Left forelimb (tissue), 1 donor: ENCODE data around the gene ERFL.

Source experiments
- DNase-seq: peaks from one replicate; pipeline ENCODE4 v3.0.0-alpha.2; 2018; ENCODE audit warnings: low spot score

Gene ERFL

DNA sequence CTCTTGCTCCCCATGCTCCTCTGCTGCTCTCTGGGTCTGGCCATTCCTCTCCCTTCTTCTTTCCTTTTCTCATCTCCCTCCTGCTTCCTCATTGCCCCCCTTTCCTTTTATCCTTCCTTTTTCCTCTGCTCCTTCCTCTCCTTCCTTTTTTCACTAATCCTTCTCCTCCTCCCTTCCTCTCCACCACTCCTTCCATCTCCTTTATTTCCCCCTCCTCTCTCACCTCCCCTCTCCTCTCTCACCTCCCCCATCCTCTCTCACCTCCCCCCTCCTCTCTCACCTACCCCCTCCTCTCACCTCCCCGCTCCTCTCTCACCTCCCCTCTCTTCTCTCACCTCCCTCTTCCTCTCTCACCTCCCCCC is 31.7 kb downstream of the ERFL start:
- DNase-seq = no peak

DNA sequence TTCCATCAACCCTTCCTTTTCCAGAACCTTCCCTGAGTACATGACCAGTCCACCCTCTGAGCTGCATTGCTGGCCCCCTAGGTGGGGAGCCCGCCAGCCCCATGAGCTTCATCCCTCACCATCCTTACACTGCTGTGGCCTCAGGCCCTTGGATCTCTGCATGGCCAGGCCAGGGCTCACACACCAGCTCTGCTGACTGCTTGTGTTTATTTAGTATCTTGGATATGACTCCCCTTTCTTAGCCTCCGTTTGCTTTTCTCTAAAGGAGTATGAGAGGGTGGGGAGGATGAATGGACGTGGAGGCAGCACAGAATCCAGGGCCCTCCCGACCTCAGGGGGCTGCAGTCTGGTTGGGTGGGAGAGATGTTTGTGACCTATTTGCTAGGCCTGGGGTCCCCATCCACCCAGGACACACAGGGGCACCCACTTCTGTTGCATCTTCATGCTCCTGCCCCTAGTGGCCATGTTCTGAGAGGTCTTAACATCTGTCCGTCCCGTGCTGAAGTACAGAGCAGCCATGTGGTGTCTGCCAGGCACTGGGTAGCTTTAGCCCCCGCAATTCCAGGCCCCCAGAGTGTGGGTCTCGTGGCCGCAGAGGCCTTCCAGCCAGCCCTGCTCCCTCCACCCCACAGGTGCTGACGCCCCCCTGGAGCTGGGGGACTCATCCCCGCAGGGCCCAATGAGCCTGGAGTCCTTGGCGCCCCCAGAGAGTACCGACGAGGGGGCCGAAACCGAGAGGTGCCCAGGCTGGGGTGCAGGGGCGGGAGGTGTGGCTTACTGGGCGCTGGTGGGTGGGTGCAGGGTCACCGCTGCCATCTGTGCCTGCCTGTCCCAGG is 32.3 kb downstream of the ERFL start:
- DNase-seq = no peak

DNA sequence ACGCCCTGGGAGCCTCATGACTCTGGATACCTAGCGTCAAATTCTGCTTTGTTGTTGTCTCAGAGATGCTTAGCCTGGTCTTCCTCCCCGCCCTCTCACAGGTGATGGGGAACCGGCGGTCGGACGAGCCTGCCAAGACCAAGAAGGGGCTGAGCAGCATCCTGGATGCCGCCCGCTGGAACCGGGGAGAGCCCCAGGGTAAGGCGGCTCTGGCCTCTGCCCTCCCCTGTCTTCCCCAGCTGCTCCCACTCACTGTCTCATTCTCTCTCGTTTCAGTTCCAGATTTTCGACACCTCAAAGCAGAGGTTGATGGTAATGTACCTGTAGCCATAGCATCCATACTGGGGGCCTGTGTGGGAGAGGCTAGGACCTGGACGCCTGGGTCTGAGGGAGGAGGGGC is 33.9 kb downstream of the ERFL start:
- no peak for DNase-seq

DNA sequence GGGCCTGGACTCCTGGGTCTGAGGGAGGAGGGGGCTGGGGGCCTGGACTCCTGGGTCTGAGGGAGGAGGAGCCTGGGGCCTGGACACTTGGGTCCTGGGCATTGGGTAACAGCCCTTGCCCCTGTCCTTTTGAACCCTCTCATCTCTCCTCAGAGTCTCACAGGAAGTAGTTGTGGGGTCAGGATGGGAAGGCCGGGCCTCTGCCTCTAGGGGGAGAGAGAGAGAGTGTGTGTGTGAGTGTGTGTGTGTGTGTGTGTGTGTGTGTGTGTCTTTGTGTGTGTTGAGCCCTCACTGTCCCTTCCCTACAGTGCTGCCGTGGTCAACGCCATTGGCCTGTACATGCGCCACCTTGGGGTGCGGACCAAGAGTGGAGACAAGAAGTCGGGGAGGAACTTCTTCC is 34.4 kb downstream of the ERFL start:
- DNase-seq = no peak

DNA sequence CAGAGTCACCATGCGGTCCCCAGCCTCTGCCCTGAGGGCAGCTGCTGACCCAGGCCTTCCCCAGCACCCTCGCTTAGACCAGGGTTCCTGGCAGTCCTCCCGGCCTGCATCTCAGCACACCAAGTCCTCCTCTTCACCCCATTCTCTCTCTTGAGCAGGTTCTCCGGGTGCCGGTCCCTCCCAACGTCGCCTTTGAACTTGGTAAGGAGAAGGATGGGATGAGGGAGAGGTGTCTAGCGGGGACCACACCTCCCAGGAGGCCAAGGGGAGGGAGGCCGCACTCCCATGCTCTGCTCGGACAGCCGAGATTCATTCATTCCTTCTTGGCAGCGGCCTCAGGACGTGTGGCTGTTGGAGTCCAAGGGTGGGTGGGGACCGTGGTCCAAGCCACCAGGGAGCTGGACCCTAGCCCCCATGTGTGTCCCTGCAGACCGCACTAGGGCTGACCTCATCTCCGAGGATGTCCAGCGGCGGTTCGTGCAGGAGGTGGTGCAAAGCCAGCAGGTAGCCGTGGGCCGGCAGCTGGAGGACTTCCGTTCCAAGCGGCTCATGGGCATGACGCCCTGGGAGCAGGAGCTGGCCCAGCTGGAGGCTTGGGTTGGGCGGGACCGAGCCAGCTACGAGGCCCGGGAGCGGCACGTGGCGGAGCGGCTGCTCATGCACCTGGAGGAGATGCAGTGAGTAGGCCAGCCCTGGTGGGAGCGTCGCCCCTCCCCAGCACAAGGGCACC is 35.9 kb downstream of the ERFL start:
- no peak for DNase-seq

DNA sequence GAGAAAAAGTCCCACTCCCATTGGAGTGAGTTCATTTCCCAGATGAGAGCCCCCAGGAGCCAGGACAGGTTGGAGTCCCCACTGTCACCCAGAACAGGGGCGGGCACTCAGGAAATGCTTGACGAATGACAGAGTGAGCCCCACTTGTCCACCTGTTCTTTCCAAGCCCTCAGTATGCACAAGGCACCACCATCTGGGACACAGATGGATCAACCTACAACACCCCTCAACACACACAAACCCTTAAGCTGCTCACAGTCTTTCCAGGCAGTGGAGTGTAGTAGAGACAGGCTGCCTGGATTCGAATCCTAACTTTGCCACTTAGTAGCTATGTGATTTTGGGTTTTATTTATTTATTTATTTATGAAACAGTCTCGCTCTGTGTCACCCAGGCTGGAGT is 37.3 kb downstream of the ERFL start:
- DNase-seq = no peak

DNA sequence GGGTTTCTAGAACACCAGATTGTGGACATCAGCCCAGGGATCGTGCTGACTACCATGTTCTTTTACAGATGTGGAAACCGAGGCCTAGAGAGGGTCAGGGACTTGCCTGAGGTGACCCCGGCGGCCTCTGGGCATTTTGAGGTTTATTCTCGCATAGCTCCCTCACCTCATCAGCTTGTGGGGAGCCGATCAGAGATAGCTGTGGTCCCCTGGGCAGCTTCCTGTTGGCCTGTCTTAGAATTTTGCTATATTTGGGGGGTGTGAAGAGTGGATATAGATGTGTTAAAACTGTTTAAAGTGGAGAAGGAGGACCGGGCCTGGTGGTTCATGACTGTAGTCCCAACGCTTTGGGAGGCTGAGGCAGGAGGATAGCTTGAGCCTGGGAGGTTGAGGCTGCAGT is 38.4 kb downstream of the ERFL start:
- DNase-seq = no peak

DNA sequence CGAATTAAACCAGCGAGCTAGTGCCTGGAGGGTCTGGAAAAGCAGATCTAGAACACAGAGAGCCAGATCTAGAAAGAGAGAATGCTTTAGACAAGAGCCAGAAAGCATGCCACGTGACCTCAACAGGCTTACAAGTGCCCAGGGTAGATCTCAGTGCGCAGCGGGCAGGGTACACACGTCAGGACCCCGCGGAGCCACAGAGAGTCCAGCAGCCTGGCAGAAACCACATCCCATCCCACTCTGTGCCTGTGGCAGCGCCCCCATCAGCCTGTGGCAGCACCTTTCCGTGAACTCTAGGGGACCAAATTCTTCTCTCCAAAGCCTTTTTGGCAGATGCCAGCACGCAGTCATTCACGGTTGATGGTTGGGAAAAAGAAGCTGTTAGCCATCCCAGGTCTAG is 39.3 kb downstream of the ERFL start:
- DNase-seq = no peak

DNA sequence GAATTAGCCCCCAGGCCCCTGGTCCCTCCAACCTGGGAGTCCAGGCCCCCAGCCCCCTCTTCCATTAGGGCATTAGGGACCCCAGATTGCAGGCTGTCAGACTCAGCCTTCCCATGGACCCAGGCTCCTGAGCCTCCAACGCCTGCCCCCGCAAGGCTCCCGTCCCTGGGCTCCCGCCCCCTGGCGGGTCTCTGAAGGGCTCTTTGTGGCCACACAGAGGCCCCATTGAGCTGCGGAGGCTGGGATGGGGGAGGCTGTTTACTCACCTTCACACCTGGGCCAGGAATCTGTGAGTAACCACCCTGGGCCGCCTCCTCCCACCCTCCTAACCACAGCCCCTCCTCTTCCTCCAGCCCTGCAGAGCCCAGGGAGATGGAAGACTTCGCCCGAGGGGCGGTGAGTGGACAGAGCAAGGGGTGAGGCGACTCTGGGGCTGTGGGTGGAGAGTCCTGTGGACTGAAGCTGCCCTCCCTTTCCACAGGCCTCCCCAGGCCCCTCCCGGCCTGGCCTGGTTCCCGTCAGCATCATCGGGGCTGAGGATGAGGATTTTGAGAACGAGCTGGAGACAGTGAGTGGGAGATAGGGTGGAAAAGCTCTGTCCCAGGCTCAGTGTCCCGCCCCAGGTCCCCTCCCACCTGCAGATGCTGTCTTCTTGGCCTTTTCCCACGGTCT is 40.4 kb downstream of the ERFL start:
- DNase-seq = no peak

DNA sequence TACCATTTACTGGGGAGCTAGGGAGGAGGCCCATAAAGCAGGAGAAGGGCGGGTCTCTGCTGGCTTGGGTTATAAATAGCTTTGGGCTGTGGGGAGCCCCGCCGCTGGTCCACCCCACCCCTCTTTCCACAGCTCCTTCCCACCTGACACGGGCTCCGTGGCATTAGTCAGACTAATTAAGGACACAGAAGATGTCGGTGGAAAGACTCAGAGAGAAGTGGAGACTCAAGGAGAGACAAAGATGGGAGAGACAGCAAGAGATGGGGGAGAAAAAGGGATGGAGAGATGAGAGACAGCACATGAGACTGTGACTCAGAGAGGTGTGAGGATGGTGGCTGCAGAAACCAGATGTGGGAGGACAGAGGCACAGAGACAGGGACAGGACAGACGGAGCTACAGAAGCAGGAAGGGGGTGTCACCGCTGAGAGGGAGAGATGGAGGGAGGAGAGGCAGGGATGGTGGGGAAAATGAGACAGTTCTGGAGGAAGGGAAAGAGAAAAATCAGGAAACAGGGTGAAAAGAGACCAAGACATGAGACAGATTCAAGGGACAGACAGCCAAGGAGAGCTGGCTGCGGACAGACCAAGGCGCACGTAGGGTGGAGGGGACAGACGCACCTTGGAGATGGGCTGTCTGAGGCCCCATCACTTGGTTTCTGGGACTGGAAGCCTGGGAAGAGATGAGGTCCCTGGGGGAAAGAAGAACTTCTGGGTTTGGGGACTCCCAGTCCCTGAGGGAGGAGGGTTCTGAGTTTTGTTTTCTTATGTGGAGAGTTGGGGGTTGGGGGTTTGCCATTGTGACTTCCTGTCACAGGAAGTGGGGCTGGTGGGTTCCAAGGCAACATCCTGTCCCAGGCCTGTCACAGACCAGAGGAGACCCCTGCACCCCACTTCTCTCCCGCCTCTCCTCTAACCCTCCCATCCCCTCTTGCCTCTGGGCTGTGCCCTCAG is 41.2 kb downstream of the ERFL start:
- no peak for DNase-seq

DNA sequence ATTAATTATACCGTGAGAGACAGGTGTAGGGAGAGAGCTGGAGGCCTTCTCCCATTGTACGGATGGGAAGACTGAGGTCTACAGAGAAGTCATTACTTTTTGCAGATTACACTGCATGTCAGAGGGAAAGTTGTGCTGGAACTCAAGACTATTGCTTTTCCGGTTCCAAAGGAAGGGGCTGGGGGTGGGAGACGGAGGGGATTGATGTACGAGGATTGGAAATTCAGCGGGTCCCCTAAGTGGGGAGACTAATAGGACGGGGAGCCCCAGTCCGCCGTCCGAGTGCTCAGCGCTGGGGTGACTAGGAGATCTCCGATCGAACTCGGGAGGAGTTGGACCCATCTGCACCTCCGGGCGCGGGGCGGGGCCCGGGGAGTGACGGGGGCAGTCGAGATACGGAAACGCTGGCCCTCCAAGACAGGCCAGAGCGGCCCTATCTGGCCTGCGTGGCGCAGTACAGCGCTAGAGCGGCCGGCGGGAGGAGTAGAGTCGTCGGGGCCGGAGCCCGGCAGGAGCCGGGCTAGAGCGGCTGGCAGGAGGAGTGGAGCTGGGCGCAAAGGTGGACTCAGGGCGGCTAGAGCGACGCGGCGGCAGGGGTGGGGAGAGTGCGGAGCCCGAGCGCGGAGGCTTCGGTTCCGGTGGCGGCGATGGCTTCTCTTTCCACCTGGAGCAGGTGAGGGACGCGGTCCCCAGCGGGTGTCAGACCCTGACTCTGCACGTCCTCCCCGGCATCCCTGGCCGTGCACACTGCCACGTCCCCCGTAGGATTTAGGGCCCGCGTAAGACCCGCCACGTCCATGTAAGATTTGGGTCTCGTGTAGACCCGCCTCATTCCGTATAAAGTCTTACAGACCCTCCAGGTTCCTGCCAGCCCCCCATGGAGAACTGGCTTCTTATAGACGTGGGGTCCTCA is 44.2 kb downstream of the ERFL start:
- peak; percentile 94 for DNase-seq

DNA sequence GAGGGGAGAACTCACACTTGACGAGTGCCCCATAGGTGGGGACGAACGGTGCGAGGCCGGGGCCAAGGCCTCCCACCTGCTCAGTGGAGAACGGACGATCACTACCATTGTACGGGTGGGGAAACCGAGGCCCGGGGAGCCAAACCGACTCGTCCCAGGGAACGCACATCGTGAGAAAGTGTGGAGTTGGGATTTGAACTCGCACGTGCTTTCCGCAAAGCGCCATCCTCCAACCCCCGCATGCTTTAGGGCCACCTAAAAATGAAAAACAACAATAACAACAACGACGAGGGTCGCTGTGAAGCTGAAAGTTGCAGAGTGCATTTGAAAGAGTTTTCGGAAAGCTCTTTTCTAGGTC is 44.8 kb downstream of the ERFL start:
- no peak for DNase-seq

DNA sequence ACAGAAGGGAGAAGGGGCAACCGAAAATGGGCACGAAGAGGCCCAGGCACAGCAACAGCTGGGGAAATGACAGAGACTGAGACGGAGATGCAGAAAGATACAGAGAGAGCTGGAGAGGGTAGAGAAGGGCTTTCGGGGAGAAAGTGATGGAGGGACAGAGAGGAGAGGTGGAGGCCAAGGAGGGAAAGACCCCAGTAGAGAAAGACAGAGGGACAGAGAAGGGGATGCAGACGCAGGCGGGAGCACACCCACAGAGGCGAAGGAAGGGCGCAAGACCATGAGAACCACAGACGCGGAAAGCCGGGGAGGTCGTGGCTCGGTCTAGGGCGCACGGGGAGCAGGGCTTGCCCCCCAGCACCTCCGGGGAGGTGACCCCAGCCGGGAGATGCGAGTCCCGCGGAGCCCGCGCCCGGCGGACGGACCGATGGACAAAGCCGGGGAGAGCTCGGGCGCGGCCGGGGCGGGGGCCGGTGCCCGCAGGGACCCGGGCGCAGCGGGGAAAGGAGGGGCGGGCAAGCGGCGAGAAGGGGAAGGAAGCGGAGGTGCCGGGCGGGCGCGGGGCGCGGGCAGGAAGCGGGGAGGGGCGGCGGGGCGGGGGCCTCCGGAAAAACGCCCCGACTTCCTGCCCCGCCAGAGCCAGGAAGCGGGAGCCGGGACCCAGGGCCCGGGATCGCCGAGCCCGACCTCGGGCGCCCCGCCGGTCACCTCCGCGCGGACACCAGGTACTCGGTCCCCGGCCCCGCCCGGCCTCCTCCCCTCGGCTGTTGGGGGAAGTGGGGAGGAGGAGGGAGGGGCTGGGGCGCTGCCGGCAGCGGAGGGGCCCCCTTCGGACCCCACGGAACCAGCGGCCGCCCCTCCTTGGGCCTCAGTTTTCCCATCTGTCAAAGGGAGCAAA is 45.4 kb downstream of the ERFL start, which contains the start of gene ARHGEF1:
Gene ARHGEF1, plus strand, starts transcription at position 617 of the 895 bp plus-strand sequence. CDS start 4,899 bp downstream, outside the sequence.
- DNase-seq = no peak

DNA sequence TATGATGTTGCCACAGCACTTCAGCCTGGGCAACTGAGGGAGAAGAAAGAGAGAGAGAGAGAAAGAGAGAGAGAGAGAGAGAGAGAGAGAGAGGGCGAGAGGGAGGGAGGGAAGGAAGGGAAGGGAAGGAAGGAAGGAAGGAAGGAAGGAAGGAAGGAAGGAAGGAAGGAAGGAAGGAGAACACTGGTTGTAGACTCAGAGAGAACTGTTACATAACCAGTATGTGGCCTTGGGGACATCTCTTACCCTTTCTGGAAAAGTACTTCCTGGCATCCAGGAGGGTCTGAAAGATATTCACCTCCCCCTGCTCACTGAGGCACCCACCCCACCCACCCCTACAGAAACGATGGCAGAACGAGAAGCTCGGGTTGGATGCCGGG is 47.9 kb downstream of the ERFL start:
- no peak for DNase-seq

DNA sequence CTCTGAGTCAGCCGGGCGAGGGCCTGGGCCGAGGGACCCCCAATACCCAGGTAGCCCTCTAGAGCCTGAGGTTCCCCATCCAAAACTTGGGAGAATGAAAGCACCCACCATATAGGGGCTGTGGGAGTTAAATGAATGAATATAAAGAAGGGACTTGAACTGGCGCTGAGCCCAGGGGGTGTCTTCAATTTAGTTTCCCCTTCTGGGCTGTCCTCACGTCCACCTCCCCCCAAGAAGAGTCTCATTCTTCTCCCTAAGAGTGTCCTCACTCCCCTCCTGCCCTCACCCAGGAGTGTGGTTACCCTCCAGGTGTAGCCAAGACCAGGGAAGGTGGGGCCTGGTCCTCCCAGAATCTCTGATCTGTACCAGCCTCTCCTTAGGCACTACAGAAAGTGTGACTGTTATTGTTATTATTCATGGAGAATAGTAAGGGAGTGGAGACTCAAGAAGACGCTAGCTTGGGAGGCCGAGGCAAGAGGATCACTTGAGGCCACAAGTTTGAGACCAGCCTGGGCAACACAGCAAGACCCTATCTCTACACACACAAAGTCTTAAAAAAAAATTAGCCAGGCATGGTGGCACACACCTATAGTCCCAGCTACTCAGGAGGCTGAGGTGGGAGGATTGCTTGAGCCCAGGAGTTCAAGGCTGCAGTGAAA is 48.5 kb downstream of the ERFL start:
- DNase-seq = no peak

DNA sequence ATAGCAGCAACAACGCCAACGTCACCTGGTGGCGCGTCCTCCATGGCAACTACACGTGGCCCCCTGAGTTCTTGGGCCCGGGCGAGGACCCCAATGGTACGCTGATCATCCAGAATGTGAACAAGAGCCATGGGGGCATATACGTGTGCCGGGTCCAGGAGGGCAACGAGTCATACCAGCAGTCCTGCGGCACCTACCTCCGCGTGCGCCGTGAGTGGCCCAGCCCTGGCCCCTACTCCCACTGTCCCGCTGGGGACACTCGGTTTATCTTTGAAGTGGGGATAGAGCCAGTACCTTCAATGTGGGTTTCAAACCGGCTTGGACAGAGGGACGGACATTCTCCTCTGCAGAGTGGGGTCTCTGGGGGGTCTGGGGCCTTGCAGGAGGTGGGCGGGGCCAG is 49.2 kb downstream of the ERFL start:
- DNase-seq = no peak

DNA sequence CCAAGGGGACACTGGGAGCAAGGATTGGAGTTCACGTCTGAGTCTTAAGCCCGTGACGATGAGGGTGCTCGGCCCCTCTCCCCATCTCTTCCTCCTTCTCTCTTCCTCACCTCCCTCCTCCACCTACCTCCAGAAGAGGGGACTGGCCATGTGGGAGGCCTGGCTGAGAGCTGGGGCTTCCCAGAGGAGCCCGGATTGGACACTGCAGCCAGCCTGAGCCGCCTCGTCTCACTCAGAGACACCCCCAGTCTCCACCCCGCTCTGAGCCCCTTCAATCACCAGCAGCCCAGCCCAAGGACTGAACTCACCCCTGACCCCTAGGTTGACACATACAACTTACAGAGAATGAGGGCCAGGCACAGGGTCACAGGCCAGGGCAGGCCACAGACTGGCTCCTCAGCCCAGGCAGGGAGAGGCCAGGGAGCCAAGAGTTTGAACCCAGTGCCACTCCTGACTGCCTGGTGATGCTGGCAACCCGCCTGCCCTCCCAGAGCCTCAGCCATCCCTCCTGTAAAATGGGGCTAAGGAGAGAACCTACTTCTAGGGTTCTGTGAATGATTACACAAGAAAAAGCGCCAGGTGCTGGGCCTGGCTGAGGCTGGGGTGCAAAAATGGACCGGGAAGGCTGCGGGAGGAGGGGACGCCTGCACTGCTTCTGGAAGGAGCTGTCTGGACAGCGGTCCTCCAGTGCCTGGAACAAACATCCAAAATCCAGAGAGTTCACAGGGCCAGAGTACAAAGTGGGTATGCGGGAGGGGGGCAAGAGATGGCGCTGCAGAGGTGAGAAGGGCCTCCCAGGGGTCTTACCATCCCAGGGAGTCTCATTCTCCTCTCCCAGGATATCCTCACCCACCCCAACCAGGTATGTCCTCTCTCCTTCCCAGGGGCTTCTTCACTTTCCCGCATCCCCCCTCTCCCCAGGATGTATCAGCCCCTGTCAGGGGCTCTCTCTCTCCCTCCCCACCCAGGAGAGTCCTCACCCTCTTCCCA is 50.0 kb downstream of the ERFL start:
- DNase-seq = no peak
